IMR-90 (cell line): ENCODE results near the gene OXSR1.

Experiments used
- MXI1 ChIP-seq: IDR thresholded peaks from 2 replicates; pipeline ENCODE4 v1.6.1; 2012; ENCODE audit warnings: low read depth, mild to moderate bottlenecking, low read length, moderate library complexity, borderline replicate concordance
- POLR2A ChIP-seq: IDR thresholded peaks from 2 replicates; pipeline ENCODE4 v1.6.1; 2012; ENCODE audit warnings: mild to moderate bottlenecking, low read depth, low read length
- RFX5 ChIP-seq: IDR thresholded peaks from 2 replicates; pipeline ENCODE4 v1.8.0; 2012; ENCODE audit warnings: low read depth, mild to moderate bottlenecking, low read length, moderate library complexity
- TF ChIP-seq, protein P1 (sequence below): conservative IDR thresholded peaks from 2 replicates; pipeline ENCODE4 v1.5.1; 2012; ENCODE audit warnings: mild to moderate bottlenecking, low read depth, low read length, improper control_type of control experiment

DNA sequence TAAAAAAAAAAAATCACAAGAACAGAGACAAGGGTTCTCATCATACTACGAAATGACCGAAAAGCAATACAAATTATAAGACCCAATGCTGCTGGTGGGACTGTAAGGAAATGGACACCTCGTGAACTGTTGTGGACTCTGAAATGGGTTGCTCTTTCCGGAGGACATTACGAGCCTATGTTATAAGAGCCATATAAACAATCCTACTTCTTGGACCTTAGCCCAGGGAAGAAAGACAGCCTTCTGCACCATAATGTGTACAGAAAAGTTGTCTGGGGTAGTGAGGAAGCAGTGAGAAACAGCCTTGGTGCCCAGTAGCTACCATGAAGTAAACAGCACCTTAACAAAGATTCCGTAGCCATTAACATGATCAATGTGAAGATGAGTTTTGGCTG is 119.4 kb downstream of the OXSR1 start:
- TF ChIP-seq, protein P1, sequence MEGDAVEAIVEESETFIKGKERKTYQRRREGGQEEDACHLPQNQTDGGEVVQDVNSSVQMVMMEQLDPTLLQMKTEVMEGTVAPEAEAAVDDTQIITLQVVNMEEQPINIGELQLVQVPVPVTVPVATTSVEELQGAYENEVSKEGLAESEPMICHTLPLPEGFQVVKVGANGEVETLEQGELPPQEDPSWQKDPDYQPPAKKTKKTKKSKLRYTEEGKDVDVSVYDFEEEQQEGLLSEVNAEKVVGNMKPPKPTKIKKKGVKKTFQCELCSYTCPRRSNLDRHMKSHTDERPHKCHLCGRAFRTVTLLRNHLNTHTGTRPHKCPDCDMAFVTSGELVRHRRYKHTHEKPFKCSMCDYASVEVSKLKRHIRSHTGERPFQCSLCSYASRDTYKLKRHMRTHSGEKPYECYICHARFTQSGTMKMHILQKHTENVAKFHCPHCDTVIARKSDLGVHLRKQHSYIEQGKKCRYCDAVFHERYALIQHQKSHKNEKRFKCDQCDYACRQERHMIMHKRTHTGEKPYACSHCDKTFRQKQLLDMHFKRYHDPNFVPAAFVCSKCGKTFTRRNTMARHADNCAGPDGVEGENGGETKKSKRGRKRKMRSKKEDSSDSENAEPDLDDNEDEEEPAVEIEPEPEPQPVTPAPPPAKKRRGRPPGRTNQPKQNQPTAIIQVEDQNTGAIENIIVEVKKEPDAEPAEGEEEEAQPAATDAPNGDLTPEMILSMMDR, result no peak
- TF ChIP-seq MXI1 (no peak), RFX5 (no peak), POLR2A (no peak)
